Right lobe of liver (tissue), 6 donors: ENCODE data around the gene ZSCAN1. TPM values are rescaled to one million over a fixed set of nuclear protein-coding genes. Genes with fewer than 3 reads are reported as not detected.

Experiments
- ATAC-seq, 4 donors: fragments of 200-7000 bp; cut with Tn5 transposase; one replicate each; pipeline ENCODE4 v1.9.1; 2020; ENCODE audit warnings: mild to moderate bottlenecking in 4 of 4, moderate library complexity in 4 of 4
- DNase-seq, 3 donors: peaks; one replicate each; pipeline ENCODE4 v3.0.0-alpha.2; 2020
- H3K27ac ChIP-seq, 3 donors: fragments of 200-600 bp; one replicate each; pipeline ENCODE4 v1.8.0; 2022
- H3K27me3 ChIP-seq, 2 donors: fragments of 200-600 bp; one replicate each; pipeline ENCODE4 v1.8.0; 2022
- H3K36me3 ChIP-seq, 4 donors: fragments of 200-600 bp; sonication (generic) in 1 of 4; one replicate each; pipeline versions ENCODE4 v1.5.1 to v1.8.0; 2017 to 2022; ENCODE audit warnings: control low read depth in 1 of 4
- H3K4me1 ChIP-seq, 4 donors: fragments of 200-600 bp; sonication (generic) in 1 of 4; one replicate each; pipeline versions ENCODE4 v1.5.1 to v1.8.0; 2017 to 2022; ENCODE audit warnings: control low read depth in 1 of 4
- H3K4me3 ChIP-seq, 3 donors: fragments of 200-600 bp; one replicate each; pipeline ENCODE4 v1.8.0; 2022
- H3K9me3 ChIP-seq, 4 donors: fragments of 200-600 bp; sonication (generic) in 1 of 4; one replicate each; pipeline versions ENCODE4 v1.5.1 to v1.8.0; 2017 to 2022; ENCODE audit warnings: control low read depth in 1 of 4
- POLR2A ChIP-seq: fragments of 450-650 bp; IDR thresholded peaks from one replicate; pipeline ENCODE4 v1.6.1; 2017; ENCODE audit warnings: antibody characterized with exemption, mild to moderate bottlenecking
- WGBS: methylation state at CpG from one replicate; pipeline ENCODE4 v1.1.6; 2018; ENCODE audit warnings: low coverage, low lambda C conversion rate; ENCODE audit not compliant: insufficient coverage; ENCODE audit errors: missing lambda C conversion rate; 5-methylcytosine and 5-hydroxymethylcytosine counted together
- intact Hi-C, 2 donors: fragments of 100-400 bp; cut with DNase I; formaldehyde crosslinking; loops; one replicate each; pipeline versions ENCODE4 v1.11.2 to v1.14.1; 2022
- total RNA-seq, 6 experiments: library from RNA; depleted of rRNA in 2 of 6; stranded (reverse); fragments of >200 nt in 2 of 6; fragmentation: NEBNext Ultra II Directional in 3 of 6; extraction: Animal tissue kit (Norgen Biotek cat#: 25700) in 3 of 6; gene quantifications; one replicate each; pipeline versions ENCODE4 v1.1.0 to v1.2.4, GENCODE V29; 2016 to 2023
- TF ChIP-seq, protein P1 (sequence below), 4 donors: fragments of 200-600 bp in 3 of 4; fragments of 450-650 bp in 1 of 4; IDR thresholded peaks; one replicate each; pipeline versions ENCODE4 v1.5.1 to v1.8.0; 2016 to 2022; ENCODE audit warnings: antibody characterized with exemption in 4 of 4, mild to moderate bottlenecking in 2 of 4
- donor health status: DM: no; HTN: yes; CAD: no.
- donor health status: DM: no; HTN: no; CAD: no.
- donor health status: DM: no; HTN: no; CAD: no.
- donor health status: DM: no; HTN: yes; CAD: no.
- donor health status: DM: no; HTN: yes; CAD: no.

Gene ZSCAN1
- total RNA-seq, 6 experiments from 2014 or later, result not detected

DNA sequence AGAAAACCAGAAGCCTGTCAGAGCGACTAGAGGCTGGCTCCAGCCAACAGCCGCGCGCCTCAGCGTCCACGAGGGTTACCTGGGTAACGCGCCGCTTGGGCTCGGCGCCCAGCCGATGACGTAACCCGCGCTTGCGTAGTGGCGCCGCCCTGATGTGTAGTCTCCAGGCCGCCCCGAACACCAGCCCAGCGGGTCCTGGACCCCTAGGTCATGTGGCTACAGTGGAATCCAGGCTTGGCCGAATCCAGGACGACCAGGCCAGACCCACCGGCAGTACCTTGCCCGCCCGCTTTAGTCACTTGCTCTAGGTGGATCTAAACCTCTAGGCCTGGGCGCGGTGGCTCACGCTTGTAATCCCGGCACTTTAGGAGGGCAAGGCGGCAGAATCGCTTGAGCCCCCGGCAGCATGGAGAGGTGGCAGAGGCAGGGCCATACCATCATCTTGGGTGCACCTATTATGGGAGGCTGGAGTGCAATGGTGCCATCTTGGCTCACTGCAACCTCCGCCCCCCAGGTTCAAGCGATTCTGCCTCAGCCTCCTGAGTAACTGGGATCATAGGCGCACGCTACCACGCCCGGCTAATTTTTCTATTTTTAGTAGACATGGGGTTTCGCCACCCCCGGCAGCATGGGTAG lies 24.0 kb upstream of the ZSCAN1 start:
- TF ChIP-seq POLR2A, result no peak
- TF ChIP-seq, protein P1, sequence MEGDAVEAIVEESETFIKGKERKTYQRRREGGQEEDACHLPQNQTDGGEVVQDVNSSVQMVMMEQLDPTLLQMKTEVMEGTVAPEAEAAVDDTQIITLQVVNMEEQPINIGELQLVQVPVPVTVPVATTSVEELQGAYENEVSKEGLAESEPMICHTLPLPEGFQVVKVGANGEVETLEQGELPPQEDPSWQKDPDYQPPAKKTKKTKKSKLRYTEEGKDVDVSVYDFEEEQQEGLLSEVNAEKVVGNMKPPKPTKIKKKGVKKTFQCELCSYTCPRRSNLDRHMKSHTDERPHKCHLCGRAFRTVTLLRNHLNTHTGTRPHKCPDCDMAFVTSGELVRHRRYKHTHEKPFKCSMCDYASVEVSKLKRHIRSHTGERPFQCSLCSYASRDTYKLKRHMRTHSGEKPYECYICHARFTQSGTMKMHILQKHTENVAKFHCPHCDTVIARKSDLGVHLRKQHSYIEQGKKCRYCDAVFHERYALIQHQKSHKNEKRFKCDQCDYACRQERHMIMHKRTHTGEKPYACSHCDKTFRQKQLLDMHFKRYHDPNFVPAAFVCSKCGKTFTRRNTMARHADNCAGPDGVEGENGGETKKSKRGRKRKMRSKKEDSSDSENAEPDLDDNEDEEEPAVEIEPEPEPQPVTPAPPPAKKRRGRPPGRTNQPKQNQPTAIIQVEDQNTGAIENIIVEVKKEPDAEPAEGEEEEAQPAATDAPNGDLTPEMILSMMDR (IDR thresholded peaks at IDR 0.05), result no peak
- H3K9me3 ChIP-seq, result peaks cover 0 to 5% (median 0%) of the 10 kb centered on the region in 4 donors
- no peak overlapping the region for H3K27ac ChIP-seq
- intact Hi-C loops, result no loop called here
- H3K4me3 ChIP-seq, result peak overlapping the region in 1 of 3 donors; percentile 46
- no peaks in the 10 kb centered on the region for H3K27me3 ChIP-seq
- peak; percentile 76 to 99 (median 92) for ATAC-seq
- peaks cover 0 to 4% (median 1%) of the 10 kb centered on the region in 4 donors for H3K36me3 ChIP-seq
- WGBS, result 0% methylated on average over 1 of the region's 41 CpGs
- peak; percentile 57 to 84 (median 73) for DNase-seq
- H3K4me1 ChIP-seq, result no peaks in the 10 kb centered on the region

- Histone ChIP-seq H3K27me3 (no peaks in the 10 kb centered on the region), H3K4me1 (no peaks in the 10 kb centered on the region), H3K4me3 (no peak overlapping the region), H3K36me3 (peaks cover 0 to 4% (median 0%) of the 10 kb centered on the region in 4 donors), H3K27ac (no peak overlapping the region), H3K9me3 (peaks cover 0 to 5% (median 0%) of the 10 kb centered on the region in 4 donors)
- ATAC-seq (no peak), DNase-seq (no peak)
- intact Hi-C loops, result no loop called here
- WGBS, result 60% methylated on average over 9 of the region's 22 CpGs
- TF ChIP-seq POLR2A, result no peak
- TF ChIP-seq, protein P1 (IDR thresholded peaks at IDR 0.05), result no peak
Measured at GRCh38 chr19:58010507-58010906, 23.3 kb upstream of the ZSCAN1 start.

- no peak for TF ChIP-seq POLR2A
- TF ChIP-seq, protein P1 (IDR thresholded peaks at IDR 0.05), result no peak
- intact Hi-C loops, result no loop called here
- Histone ChIP-seq H3K36me3 (no peaks in the 10 kb centered on the region), H3K27ac (no peak overlapping the region), H3K27me3 (no peaks in the 10 kb centered on the region), H3K9me3 (no peaks in the 10 kb centered on the region), H3K4me1 (no peaks in the 10 kb centered on the region), H3K4me3 (no peak overlapping the region)
- DNase-seq (no peak), ATAC-seq (no peak)
- 38% methylated on average over 5 of the region's 5 CpGs for WGBS
Measured at GRCh38 chr19:58014141-58014540, 19.7 kb upstream of the ZSCAN1 start.

DNA sequence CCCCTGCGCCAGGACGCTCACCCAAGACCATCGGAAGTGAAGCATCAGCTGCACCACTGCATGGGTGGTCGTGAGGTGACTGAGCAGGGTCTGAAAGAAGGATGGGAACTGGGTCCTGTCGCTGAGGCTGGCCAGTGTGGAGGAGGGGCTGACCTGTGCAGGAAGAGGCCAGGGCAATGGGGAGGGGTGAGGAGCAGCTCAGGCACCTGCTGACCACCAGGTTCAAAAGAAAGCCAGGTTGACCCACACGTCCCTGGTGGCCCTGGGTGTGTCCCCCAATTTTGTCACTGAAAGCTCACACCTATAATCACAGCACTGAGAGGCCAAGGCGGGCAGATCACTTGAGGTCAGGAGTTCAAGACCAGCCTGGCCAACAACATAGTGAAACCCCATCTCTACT lies 13.7 kb upstream of the ZSCAN1 start:
- intact Hi-C loops, result loop anchor here in 1 of 2 donors (5.0 kb wide), 1 partner anchor 137 kb away; no protein-coding TSS in a partner anchor
- DNase-seq, result no peak
- H3K9me3 ChIP-seq, result no peaks in the 10 kb centered on the region
- H3K36me3 ChIP-seq, result no peaks in the 10 kb centered on the region
- H3K4me3 ChIP-seq, result no peak overlapping the region
- H3K4me1 ChIP-seq, result no peaks in the 10 kb centered on the region
- no peaks in the 10 kb centered on the region for H3K27me3 ChIP-seq
- WGBS, result 40% methylated on average over 1 of the region's 7 CpGs
- ATAC-seq, result no peak
- no peak overlapping the region for H3K27ac ChIP-seq
- TF ChIP-seq, protein P1 (IDR thresholded peaks at IDR 0.05), result no peak
- TF ChIP-seq POLR2A, result no peak
